GM12878 (cell line): ENCODE results near the gene SLC35E3. TPM values are rescaled to one million over a fixed set of nuclear protein-coding genes. Genes with fewer than 3 reads are reported as not detected.
A peak's percentile ranks its signal among the peaks of the same experiment; 100 is the strongest.

Experiments used
- ATAC-seq: fragments of 200-7000 bp; cut with Tn5 transposase; 3 replicates; pipeline ENCODE4 v1.9.1; 2020; ENCODE audit warnings: mild to moderate bottlenecking, moderate library complexity
- BruUV-seq: library from RNA; stranded (reverse); fragments of 400-500 nt; replicated peaks from 2 replicates; lab custom pipeline; 2021; lab: Mats Ljungman, UMichigan
- CTCF ChIA-PET: fragments of 300-600 bp; sonication (Branson Sonifier 250); formaldehyde crosslinking; extraction: SDS; loops from one replicate; lab custom pipeline; 2021; ENCODE audit warnings: inconsistent platforms; lab: Yijun Ruan, JAX
- POLR2A ChIA-PET: fragments of 350-600 bp; formaldehyde crosslinking; extraction: SDS; loops from one replicate; lab custom pipeline; 2021; ENCODE audit warnings: inconsistent platforms; lab: Charles Lee
- RAD21 ChIA-PET: fragments of 300-600 bp; sonication (Branson Sonifier 250); formaldehyde crosslinking; loops from one replicate; lab custom pipeline; 2023; ENCODE audit warnings: antibody characterized with exemption; ENCODE audit not compliant: unreplicated experiment; lab: Charles Lee
- SMC1A ChIA-PET: fragments of 300-600 bp; sonication (Branson Sonifier 250); formaldehyde crosslinking; loops from one replicate; lab custom pipeline; 2023; ENCODE audit not compliant: unreplicated experiment, uncharacterized antibody; lab: Charles Lee
- DNase-seq: peaks from one replicate; pipeline ENCODE4 v3.0.0-alpha.2; 2011; ENCODE audit warnings: low read depth, low spot score
- FAIRE-seq: peaks from 3 replicates; lab custom pipeline; 2011; peaks lifted over from hg19 to GRCh38; lab: Jason Lieb, UNC
- H2AFZ ChIP-seq: 2 replicates; pipeline ENCODE4 v1.6.0; 2011; ENCODE audit warnings: low read depth, low read length, control low read depth; ENCODE audit not compliant: control insufficient read depth
- H3K27ac ChIP-seq: 2 replicates; pipeline ENCODE4 v1.5.1; 2011; ENCODE audit warnings: control low read depth; ENCODE audit not compliant: control insufficient read depth, insufficient read depth
- H3K27me3 ChIP-seq, 2 experiments: replicated peaks in 1 of 2; 2 replicates each; pipeline versions ENCODE4 v1.6.0 to v1.6.1; 2011; ENCODE audit warnings: low read length in 1 of 2; ENCODE audit not compliant: control insufficient read depth in 2 of 2, insufficient read depth in 2 of 2
- H3K36me3 ChIP-seq, 2 experiments: 2 replicates each; pipeline ENCODE4 v1.5.1; 2011; ENCODE audit warnings: low read length in 1 of 2; ENCODE audit not compliant: control insufficient read depth in 2 of 2, insufficient read depth in 2 of 2
- H3K4me1 ChIP-seq: 2 replicates; pipeline ENCODE4 v1.6.1; 2011; ENCODE audit warnings: mild to moderate bottlenecking, low read length, moderate library complexity, mixed read lengths; ENCODE audit not compliant: control insufficient read depth, insufficient read depth
- H3K4me2 ChIP-seq: 2 replicates; pipeline ENCODE4 v1.6.0; 2011; ENCODE audit warnings: control low read depth; ENCODE audit not compliant: control insufficient read depth, insufficient read depth
- H3K4me3 ChIP-seq: fragments of 200-600 bp; sonication (generic); 2 replicates; pipeline ENCODE4 v1.5.1; 2016
- H3K79me2 ChIP-seq: 2 replicates; pipeline ENCODE4 v1.6.0; 2011; ENCODE audit warnings: low read length; ENCODE audit not compliant: control insufficient read depth, insufficient read depth
- H3K9ac ChIP-seq: 2 replicates; pipeline ENCODE4 v1.8.0; 2011; ENCODE audit warnings: low read length, control low read depth, mixed read lengths; ENCODE audit not compliant: control insufficient read depth, insufficient read depth
- H3K9me3 ChIP-seq: replicated peaks from 3 replicates; pipeline ENCODE4 v1.5.1; 2011; ENCODE audit warnings: mild to moderate bottlenecking, low read length; ENCODE audit not compliant: control insufficient read depth, insufficient read depth
- H4K20me1 ChIP-seq: 2 replicates; pipeline ENCODE4 v1.6.0; 2011; ENCODE audit not compliant: control insufficient read depth, insufficient read depth
- ATF2 ChIP-seq: IDR thresholded peaks from 2 replicates; pipeline ENCODE4 v1.6.1; 2012; ENCODE audit warnings: low read length, inconsistent platforms
- CEBPB ChIP-seq, 2 experiments: fragments of 150-350 bp in 1 of 2; IDR thresholded peaks; 2 replicates each; pipeline ENCODE4 v1.6.1; 2012 to 2014; ENCODE audit warnings: low read depth in 2 of 2, low read length in 2 of 2, borderline replicate concordance in 1 of 2, inconsistent platforms in 1 of 2
- CEBPZ ChIP-seq: fragments of 150-350 bp; IDR thresholded peaks from 2 replicates; pipeline ENCODE4 v1.6.1; 2016; ENCODE audit warnings: low read depth, low read length
- MTA2 ChIP-seq: fragments of 450-650 bp; IDR thresholded peaks from 2 replicates; pipeline ENCODE4 v1.6.1; 2016; ENCODE audit warnings: low read depth, mild to moderate bottlenecking, moderate library complexity
- MYB ChIP-seq: fragments of 150-350 bp; IDR thresholded peaks from 2 replicates; pipeline ENCODE4 v1.6.1; 2014; ENCODE audit warnings: mild to moderate bottlenecking, low read depth, low read length, borderline replicate concordance
- NFIC ChIP-seq: IDR thresholded peaks from 2 replicates; pipeline ENCODE4 v1.6.1; 2012; ENCODE audit warnings: low read depth, mild to moderate bottlenecking, inconsistent platforms, low read length, moderate library complexity
- POLR2AphosphoS5 ChIP-seq: IDR thresholded peaks from 2 replicates; pipeline ENCODE4 v1.6.1; 2011; ENCODE audit warnings: mild to moderate bottlenecking, low read length, inconsistent platforms
- SREBF1 ChIP-seq: IDR thresholded peaks from 2 replicates; pipeline ENCODE4 v1.6.1; 2012; ENCODE audit warnings: mild to moderate bottlenecking, low read length
- YBX1 ChIP-seq: fragments of 450-650 bp; IDR thresholded peaks from 2 replicates; pipeline ENCODE4 v1.6.1; 2016; ENCODE audit warnings: antibody characterized with exemption
- ZZZ3 ChIP-seq: IDR thresholded peaks from 2 replicates; pipeline ENCODE4 v1.6.1; 2011; ENCODE audit warnings: low read depth; ENCODE audit not compliant: control insufficient read depth, insufficient read length
- WGBS: methylation state at CpG from one replicate; pipeline ENCODE4 v1.1.6; 2016; ENCODE audit warnings: low lambda C conversion rate; ENCODE audit not compliant: insufficient replicate concordance, insufficient coverage; ENCODE audit errors: missing lambda C conversion rate; 5-methylcytosine and 5-hydroxymethylcytosine counted together
- in situ Hi-C: fragments of 300-500 bp; cut with MboI; formaldehyde crosslinking; loops from 9 replicates; pipeline ENCODE4 v1.14.3; 2018; ENCODE audit warnings: mixed read lengths
- intact Hi-C: fragments of 100-400 bp; cut with micrococcal nuclease; formaldehyde crosslinking; loops from one replicate; pipeline ENCODE4 v1.14.2; 2022; ENCODE audit not compliant: unreplicated experiment
- polyA plus RNA-seq, 11 experiments: library from polyadenylated mRNA; depleted of rRNA in 4 of 11; unstranded in 6 of 11; stranded (reverse) in 5 of 11; fragments of >200 nt; fragmentation: Nextera tagmentation in 4 of 11; fragmentation: Illumina TruSeq in 1 of 11; extraction: Ambion mirVana in 4 of 11; extraction: Trizol in 1 of 11; gene quantifications; 1 replicate in 1 of 11; 2 replicates in 10 of 11; pipeline versions ENCODE4 v1.2.1 to v1.2.3, GENCODE V29; 2011 to 2016; ENCODE audit warnings: inconsistent platforms in 2 of 11, missing spikeins in 2 of 11, low read depth in 1 of 11
- total RNA-seq, 4 experiments: library from RNA; depleted of rRNA in 3 of 4; stranded (reverse); fragments of >200 nt in 3 of 4; fragmentation: Illumina TruSeq in 1 of 4; extraction: Trizol in 1 of 4; gene quantifications; 2 replicates each; pipeline versions ENCODE4 v1.2.1 to v1.2.3, GENCODE V29; 2013 to 2021

The SLC35E3 gene
- total and polyA plus RNA-seq, 10 of the 15 experiments (the other 5 are each of a cell fraction or from before 2014, with no cell fraction given) = 3.6 to 19.8 (median 6.1) TPM

DNA sequence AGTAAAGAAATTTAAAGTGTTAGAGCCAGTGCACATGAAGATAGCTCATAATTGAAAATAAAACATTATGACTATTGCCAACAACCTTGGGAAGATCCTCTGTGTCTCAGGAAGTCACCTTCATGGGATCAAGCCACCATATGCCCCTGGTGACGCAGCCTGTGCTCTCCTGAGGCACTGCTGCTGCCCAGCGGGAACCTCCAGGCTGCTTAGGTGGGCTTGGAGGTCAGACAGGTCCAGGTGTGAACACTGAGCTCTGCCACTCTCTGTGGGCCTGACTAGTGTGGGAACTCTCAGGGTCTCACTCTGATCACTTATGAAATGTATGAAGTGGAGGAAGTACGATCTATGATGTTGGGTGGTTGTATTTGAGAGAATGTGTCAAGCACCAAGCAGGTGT, 16.7 kb downstream of the SLC35E3 start:
- CTCF ChIA-PET = interaction anchor here (1.0 kb wide), 1 partner anchor 9 kb away, joined by 4 read pairs; no protein-coding TSS in a partner anchor
- no peaks in the 10 kb centered on the region for H3K27me3 ChIP-seq
- RAD21 ChIA-PET = no interaction called here
- H3K79me2 ChIP-seq = no peaks in the 10 kb centered on the region
- intact Hi-C loops = no loop called here
- POLR2A ChIA-PET = interaction anchor here (0.6 to 1.1 kb wide), 2 partner anchors 14 to 201 kb away, joined by 3 to 4 read pairs; no protein-coding TSS in a partner anchor
- H3K9me3 ChIP-seq = no peaks in the 10 kb centered on the region
- H3K4me3 ChIP-seq = no peak overlapping the region
- ATAC-seq = no peak
- no peak for TF ChIP-seq CEBPB (IDR thresholded peaks at IDR 0.05; ENCODE audit: borderline replicate concordance in 1 of 2, low read depth in 2 of 2, low read length in 2 of 2)
- TF ChIP-seq ATF2 = no peak
- TF ChIP-seq YBX1 = no peak
- no peak for TF ChIP-seq ZZZ3
- no peak for TF ChIP-seq CEBPZ
- no peak for TF ChIP-seq POLR2AphosphoS5
- no peak for TF ChIP-seq NFIC
- no peak for TF ChIP-seq MTA2
- TF ChIP-seq MYB = no peak
- TF ChIP-seq SREBF1 = no peak
- H3K27ac ChIP-seq = no peak overlapping the region
- SMC1A ChIA-PET = interaction anchor here (1.7 kb wide), 1 partner anchor 11 kb away, joined by 6 read pairs; no protein-coding TSS in a partner anchor
- H3K4me1 ChIP-seq = no peaks in the 10 kb centered on the region
- DNase-seq = no peak
- H3K9ac ChIP-seq = no peak overlapping the region
- H4K20me1 ChIP-seq = no peaks in the 10 kb centered on the region
- H3K4me2 ChIP-seq = no peak overlapping the region
- 96% methylated on average over 3 of the region's 3 CpGs for WGBS
- FAIRE-seq = no peak
- BruUV-seq = TSS peak; percentile 38
- in situ Hi-C loops = no loop called here
- H3K36me3 ChIP-seq = peaks cover 0 to 3% of the 10 kb centered on the region in 2 experiments; a peak in 1 of 4 replicates
- no peak overlapping the region for H2AFZ ChIP-seq
